Bronchial epithelial cell (primary cell): ENCODE measurements around the gene FBLN2. TPM values are rescaled to one million over a fixed set of nuclear protein-coding genes. Genes with fewer than 3 reads are reported as not detected.

Experiments used
- DNase-seq: peaks from one replicate; pipeline ENCODE4 v3.0.0-alpha.2; 2010; ENCODE audit warnings: low read depth
- FAIRE-seq: peaks from 2 replicates; lab custom pipeline; 2011; peaks lifted over from hg19 to GRCh38; lab: Jason Lieb, UNC
- H3K27me3 ChIP-seq: 2 replicates; pipeline ENCODE4 v1.5.1; 2011; ENCODE audit warnings: low read length; ENCODE audit not compliant: control insufficient read depth, insufficient read depth
- H3K36me3 ChIP-seq: 2 replicates; pipeline ENCODE4 v1.5.1; 2011; ENCODE audit warnings: low read length; ENCODE audit not compliant: control insufficient read depth, insufficient read depth
- H3K4me3 ChIP-seq: 2 replicates; pipeline ENCODE4 v1.5.1; 2011; ENCODE audit warnings: mild to moderate bottlenecking, low read depth, low read length, control low read depth
- total RNA-seq: library from RNA; depleted of rRNA; stranded (reverse); fragments of >200 nt; gene quantifications from 2 replicates; pipeline ENCODE4 v1.2.1, GENCODE V29; 2014
- TF ChIP-seq, protein P1 (sequence below): IDR thresholded peaks from 2 replicates; pipeline ENCODE4 v1.5.1; 2011; ENCODE audit warnings: mild to moderate bottlenecking, moderate library complexity, low read length, control low read depth, inconsistent platforms; ENCODE audit not compliant: insufficient read depth, severe bottlenecking

Gene FBLN2
- total RNA-seq, 1 donor from 2014 or later = 4.7 TPM

DNA sequence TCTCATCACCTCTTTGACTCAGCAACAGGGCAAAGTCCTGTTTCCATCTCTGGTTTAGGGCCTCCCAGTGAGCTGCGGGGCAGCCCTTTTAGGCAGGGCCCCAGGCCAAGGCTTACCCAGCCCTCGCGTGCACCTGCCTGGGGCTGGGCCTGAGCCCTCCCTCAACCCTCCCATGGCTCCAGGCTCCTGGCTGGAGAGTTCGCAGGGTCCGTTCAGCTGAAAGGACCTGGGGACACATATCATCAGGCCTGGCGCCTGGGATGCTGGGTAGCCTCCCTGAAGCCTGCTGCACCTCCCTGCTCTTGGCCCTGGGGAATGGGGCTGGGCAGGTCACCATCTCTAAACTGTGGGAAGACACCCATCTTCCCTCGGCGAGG, 39.1 kb upstream of the FBLN2 start:
- H3K36me3 ChIP-seq = no peaks in the 10 kb centered on the region
- H3K4me3 ChIP-seq = no peak overlapping the region
- TF ChIP-seq, protein P1, sequence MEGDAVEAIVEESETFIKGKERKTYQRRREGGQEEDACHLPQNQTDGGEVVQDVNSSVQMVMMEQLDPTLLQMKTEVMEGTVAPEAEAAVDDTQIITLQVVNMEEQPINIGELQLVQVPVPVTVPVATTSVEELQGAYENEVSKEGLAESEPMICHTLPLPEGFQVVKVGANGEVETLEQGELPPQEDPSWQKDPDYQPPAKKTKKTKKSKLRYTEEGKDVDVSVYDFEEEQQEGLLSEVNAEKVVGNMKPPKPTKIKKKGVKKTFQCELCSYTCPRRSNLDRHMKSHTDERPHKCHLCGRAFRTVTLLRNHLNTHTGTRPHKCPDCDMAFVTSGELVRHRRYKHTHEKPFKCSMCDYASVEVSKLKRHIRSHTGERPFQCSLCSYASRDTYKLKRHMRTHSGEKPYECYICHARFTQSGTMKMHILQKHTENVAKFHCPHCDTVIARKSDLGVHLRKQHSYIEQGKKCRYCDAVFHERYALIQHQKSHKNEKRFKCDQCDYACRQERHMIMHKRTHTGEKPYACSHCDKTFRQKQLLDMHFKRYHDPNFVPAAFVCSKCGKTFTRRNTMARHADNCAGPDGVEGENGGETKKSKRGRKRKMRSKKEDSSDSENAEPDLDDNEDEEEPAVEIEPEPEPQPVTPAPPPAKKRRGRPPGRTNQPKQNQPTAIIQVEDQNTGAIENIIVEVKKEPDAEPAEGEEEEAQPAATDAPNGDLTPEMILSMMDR = no peak
- no peaks in the 10 kb centered on the region for H3K27me3 ChIP-seq
- no peak for DNase-seq
- no peak for FAIRE-seq

DNA sequence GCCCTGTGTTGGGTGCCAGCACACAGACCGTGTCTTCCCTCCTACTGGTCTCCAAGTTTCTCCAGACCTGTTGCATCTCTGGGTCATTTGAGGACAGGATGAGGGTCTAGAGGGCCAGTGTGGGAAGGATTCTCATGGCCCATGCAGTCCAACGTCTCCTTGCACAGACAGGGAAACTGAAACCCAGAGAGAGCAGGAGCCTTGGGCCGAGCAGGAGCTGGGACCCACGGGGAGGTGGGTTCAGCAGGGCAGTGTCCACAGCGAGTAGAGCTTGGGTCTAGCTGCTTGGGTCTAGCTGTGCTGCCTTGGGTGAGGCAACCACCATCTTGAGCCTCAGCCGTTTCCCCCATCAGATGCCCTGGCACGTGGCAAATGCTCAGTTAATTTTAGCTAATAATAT, 36.5 kb upstream of the FBLN2 start:
- TF ChIP-seq, protein P1 = no peak
- FAIRE-seq (no peak), DNase-seq (no peak)
- Histone ChIP-seq H3K36me3 (no peaks in the 10 kb centered on the region), H3K4me3 (no peak overlapping the region), H3K27me3 (no peaks in the 10 kb centered on the region)

DNA sequence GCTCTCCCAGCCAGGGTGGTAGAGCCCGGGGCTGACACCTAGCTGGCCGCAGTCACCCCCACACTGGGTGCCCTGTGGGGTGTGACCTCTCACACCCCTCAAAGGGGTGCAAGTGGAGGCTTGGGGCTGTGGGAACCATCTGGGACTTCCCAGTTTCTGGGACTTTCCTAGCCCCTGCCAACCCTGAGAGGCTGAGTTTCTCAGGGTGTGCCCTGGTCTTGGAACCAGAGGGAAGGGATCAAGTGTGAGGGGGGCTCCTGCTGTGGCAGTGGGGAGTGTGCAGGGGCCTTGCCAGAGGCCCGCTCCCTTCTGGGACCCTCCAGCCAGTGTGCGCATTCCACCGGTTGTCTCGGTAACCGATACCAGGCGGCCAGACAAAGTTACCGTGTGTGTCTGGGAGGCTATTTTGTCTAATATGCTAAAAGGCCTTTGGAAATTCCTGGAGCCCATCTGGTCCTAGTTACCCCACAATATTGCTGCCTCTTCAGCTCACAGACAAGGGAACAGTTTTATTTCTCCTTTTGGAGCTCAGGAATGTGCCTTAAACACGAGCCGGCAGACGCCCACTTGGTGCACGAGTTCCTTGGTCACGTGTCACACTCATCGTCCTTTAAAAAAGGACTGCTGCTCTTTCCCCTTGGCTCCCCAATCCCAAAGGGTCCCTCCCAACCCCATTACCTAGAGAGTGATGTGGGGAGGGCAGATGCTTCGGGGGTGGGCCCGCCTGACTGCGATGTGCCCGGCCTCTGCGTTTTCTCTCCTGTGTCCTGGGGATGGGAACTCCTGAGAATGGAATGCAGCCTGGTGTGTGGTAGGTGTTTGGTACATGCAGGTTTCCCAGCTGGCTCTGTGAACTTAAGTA, 35.6 kb upstream of the FBLN2 start:
- no peak overlapping the region for H3K4me3 ChIP-seq
- no peak for FAIRE-seq

DNA sequence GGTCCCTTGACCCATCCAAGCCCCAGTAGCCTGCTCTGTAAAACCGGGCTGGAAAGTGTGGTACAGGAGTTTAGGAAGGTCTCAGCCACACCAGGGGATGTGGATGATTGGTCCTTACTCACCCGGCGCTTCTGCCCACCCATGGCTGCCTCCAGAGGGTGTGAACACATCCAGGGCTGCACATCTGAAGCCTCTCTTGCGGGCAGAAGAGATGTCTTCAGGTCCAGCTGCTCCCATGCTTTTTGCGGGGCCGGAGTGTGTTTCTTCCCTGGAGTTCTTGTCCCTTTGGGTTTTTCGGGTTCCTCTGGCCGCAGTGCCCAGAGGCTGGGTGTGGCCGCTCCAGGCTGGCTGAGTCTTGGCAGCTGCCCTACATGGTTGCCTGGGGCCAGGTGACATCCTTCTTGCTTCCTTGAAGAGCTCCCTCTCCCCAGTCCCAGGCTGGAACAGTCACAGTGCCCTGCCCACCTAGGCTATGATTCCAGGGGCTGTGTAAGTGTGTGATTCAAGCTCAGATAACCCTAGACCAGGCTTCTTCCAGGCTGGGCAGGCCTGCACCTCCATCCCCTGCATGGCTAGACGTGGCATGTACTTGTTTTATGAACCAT, 34.9 kb upstream of the FBLN2 start:
- TF ChIP-seq, protein P1 = no peak
- H3K36me3 ChIP-seq = no peaks in the 10 kb centered on the region
- H3K27me3 ChIP-seq = no peaks in the 10 kb centered on the region
- peak; percentile 59 for DNase-seq
- FAIRE-seq = no peak
- no peak overlapping the region for H3K4me3 ChIP-seq

More for the DNA sequence above, 35.6 kb upstream of the FBLN2 start:
- Histone ChIP-seq H3K36me3 (no peaks in the 10 kb centered on the region), H3K27me3 (no peaks in the 10 kb centered on the region)
- TF ChIP-seq, protein P1 = no peak
- DNase-seq = no peak

DNA sequence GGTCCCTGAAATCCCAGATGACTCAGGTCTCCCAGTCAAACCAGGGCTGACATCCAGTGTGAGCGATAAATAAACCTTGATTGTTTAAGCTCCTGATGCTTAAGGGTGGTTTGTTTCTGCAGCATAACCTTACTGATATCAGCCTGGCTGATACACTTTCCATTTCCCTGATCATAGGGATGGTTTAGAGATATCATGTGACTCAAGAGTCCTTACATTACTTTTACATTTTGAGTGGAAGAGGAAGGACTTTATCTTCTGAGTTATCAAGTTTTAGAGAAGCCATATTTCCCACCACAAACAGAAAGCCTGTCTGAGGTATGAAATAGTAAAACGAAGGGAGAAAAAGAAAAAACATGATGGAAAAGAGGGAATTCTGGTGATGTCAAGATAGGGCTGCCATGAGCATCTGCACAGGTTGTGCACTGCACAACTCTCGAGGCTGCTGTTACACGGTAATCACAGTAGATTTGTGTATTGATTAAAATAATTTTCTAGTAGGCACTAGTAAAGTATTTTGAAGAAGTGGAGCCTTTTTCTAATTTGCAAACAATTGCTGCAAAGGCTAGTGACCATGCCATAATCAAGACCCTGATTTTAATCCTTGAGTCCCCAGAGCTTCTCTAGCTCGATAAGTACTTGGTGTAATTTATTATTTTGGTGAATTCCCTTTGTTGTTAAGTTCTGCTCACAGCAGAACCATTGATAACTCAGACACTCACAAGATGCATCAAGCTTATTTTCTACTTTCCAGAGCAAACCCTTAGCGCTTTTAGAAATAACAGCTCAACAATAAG, 34.1 kb upstream of the FBLN2 start:
- TF ChIP-seq, protein P1 = no peak
- no peaks in the 10 kb centered on the region for H3K36me3 ChIP-seq
- FAIRE-seq (no peak), DNase-seq (no peak)
- no peaks in the 10 kb centered on the region for H3K27me3 ChIP-seq
- H3K4me3 ChIP-seq = no peak overlapping the region
